ENCODE results near the gene UGT1A7.

UGT1A7 gene

DNA sequence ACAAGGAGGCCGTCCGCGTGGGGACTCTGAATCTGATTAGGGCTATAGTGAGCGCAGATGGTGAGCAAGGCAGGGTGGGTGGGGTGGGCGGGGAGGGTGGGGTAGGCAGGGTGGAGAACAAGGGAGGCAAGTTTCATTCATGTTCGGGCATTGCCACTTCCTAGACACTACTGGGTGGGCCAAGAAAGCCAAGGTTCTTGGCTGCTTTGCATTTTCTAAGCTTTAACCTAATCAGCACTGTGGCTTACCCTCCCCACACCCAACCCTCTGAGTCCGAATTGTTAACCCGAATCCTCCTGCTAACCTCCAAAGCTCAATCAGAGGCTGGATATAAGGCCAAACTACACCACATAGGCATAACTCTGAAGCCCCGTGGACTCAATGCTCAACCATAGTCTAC, 114.6 kb downstream of the UGT1A7 start:
- no peak for DNase-seq (ENCODE audit: extremely low read depth, low read depth)
- TF ChIP-seq, protein P1, sequence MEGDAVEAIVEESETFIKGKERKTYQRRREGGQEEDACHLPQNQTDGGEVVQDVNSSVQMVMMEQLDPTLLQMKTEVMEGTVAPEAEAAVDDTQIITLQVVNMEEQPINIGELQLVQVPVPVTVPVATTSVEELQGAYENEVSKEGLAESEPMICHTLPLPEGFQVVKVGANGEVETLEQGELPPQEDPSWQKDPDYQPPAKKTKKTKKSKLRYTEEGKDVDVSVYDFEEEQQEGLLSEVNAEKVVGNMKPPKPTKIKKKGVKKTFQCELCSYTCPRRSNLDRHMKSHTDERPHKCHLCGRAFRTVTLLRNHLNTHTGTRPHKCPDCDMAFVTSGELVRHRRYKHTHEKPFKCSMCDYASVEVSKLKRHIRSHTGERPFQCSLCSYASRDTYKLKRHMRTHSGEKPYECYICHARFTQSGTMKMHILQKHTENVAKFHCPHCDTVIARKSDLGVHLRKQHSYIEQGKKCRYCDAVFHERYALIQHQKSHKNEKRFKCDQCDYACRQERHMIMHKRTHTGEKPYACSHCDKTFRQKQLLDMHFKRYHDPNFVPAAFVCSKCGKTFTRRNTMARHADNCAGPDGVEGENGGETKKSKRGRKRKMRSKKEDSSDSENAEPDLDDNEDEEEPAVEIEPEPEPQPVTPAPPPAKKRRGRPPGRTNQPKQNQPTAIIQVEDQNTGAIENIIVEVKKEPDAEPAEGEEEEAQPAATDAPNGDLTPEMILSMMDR (IDR thresholded peaks at IDR 0.05; ENCODE audit: low read depth, low read length, missing control alignments) = no peak
- H3K4me3 ChIP-seq (replicated peaks; ENCODE audit: low read depth, low read length) = no peak overlapping the region

DNA sequence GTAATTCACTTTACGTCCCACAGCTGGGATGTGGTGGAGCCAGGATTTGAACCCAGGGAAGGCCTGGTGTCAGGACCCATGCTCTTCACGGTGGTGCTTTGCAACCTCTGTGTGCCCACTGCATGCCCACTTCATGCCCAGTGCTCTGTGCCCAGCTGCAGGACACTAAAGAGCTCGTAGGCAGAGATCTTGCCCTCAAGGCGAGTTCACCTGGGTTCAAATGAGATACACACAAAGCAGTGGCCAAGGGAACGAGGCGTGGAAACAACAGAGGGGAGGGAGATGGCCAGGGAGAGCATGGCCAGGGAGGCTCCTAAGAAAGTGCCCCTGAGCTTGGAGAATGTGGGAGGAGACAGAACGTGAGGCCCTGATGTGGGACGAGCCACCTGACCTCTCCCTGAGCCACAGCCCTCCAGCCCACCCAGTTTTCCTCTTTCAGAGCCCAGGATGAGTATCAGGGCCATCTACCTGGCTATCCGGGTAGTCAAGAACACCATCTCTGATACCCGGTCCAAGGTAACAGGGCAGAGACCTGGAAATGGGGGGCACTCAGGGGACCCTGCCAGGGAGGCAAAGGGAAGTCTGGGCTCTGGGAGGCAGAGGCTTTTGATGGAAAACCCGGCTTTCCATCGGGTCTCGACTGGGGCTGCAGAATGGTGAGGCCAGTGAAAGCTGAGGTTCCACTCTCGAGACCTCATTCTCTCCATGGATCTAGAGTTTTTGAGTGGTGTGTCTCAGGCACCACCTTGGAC, 116.8 kb downstream of the UGT1A7 start:
- TF ChIP-seq, protein P1 (IDR thresholded peaks at IDR 0.05; ENCODE audit: low read depth, low read length, missing control alignments) = no peak
- no peak overlapping the region for H3K4me3 ChIP-seq (replicated peaks; ENCODE audit: low read depth, low read length)

DNA sequence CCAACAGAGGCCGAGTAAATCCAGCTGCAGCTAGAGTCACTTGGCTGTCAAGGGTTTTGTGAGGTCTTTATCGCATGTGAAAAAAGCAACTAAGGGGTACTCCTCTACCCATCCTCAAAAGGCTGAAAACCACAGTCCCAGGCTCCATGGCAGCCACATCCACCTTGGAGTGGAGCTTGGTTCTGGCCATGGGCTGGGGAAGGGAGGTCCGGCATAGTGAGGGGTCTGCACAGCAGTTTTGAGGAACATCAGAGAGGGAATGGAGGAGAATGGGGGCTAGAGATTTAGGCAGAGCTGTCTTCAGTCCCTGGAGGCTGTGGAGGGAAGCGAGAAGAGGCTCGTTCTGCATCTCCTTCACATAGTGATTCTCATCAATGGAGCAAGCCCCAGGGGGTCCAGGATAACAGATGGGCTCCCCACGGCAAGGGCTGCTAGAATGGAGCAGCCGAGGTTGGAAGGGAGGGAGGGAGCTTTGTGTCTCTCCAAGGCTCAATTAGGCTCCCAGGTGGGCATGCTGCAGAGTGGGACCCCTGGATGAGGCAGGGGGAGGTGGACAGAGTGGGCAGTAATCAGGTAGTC, 117.5 kb downstream of the UGT1A7 start:
- no peak for DNase-seq (ENCODE audit: extremely low read depth, low read depth)
- TF ChIP-seq, protein P1 (IDR thresholded peaks at IDR 0.05; ENCODE audit: low read depth, low read length, missing control alignments) = no peak

More for the DNA sequence above, 116.8 kb downstream of the UGT1A7 start:
- no peak for DNase-seq (ENCODE audit: extremely low read depth, low read depth)

DNA sequence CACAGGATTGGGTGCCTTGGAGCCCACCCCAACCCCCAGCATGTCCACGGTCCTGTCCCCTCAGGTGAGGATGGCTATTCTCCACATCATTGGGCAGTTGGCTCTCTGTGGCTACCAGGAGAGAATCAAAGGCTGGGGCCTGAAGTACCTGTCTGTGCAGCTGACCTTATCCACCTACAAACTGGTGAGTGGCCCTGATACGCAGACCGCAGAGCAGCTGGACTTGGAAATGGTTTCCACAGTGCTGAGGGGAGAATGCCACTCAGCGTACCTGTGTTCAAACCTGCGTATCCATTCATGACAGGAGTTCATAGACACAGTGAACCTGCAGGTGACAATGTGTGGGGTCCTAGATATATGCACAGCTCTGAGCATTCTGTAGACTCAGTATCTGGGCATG, 118.0 kb downstream of the UGT1A7 start:
- no peak for DNase-seq (ENCODE audit: extremely low read depth, low read depth)
- TF ChIP-seq, protein P1 (IDR thresholded peaks at IDR 0.05; ENCODE audit: low read depth, low read length, missing control alignments) = no peak
- no peak overlapping the region for H3K4me3 ChIP-seq (replicated peaks; ENCODE audit: low read depth, low read length)

More for the DNA sequence above, 117.5 kb downstream of the UGT1A7 start:
- H3K4me3 ChIP-seq (replicated peaks; ENCODE audit: low read depth, low read length) = no peak overlapping the region

DNA sequence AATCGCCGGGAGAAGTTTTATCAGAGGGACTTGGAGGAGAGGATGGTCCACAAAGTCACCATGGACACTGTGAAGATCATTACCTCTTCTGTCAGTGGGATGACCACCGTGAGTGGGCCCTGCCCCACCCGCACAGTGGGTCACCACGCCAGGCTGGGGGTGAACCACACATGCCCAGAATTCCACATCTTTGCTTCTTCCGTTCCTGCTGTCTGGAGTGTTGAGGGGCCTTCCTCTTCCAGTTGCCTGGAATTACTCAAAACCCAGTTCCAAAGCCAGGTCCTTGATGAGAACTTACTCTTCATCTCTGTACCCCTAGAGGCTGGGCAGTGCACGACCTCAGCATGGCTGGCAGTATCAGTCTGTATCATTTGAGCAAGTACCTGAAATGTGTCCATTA, 118.5 kb downstream of the UGT1A7 start:
- H3K4me3 ChIP-seq (replicated peaks; ENCODE audit: low read depth, low read length) = no peak overlapping the region
- TF ChIP-seq, protein P1 (IDR thresholded peaks at IDR 0.05; ENCODE audit: low read depth, low read length, missing control alignments) = no peak
- no peak for DNase-seq (ENCODE audit: extremely low read depth, low read depth)

DNA sequence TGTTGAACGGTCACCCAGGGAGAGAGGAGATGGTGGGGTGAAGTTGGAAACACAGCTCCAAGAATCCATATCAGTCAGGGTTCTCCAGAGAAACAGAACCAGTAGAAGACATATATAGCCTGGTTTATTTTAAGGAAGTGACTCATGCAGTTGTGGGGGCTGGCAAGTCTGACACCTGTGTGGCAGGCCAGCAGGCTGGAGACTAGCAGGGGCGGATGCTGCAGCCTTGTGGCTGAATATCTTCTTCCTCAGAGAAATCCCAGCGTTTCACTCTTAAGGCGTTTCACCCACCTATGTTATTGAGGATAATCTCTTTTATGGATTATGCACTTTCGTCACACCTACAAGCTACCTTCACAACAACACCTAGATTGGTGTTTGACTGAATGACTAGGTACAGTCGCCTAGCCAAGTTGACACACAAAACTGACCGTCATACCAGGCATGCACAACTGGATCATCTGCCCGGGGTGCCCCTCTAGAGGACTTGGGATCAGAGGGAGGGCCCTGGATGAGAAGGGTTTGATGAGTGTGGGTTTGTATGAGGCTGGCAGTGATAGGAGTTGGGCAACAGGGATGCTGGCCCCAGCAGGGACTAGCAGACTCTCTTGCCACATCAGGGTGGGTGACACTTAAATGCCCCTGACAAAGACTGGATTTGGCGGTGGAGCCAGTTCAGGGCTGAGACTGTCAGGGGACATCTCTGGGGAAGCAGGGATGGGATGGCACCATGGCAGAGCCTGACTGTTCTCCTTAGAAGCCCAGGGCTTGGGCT, 119.8 kb downstream of the UGT1A7 start:
- TF ChIP-seq, protein P1 (IDR thresholded peaks at IDR 0.05; ENCODE audit: low read depth, low read length, missing control alignments) = no peak
- no peak overlapping the region for H3K4me3 ChIP-seq (replicated peaks; ENCODE audit: low read depth, low read length)
- peak; percentile 6 for DNase-seq (ENCODE audit: extremely low read depth, low read depth)
